Measurements from ENCODE around the gene PXDN.

The PXDN gene

GRCh38 chr2:1660656-1661640, 83.4 kb downstream of the PXDN start:
- ChIA-PET POLR2A (no interaction called here), CTCF (no interaction called here)
- H3K4me1 ChIP-seq (ENCODE audit: control insufficient read depth, insufficient read depth, low read length) = no peaks in the 10 kb centered on the region
- peaks cover 1 to 69% of the 10 kb centered on the region in 2 experiments; a peak in 2 of 3 replicates for H3K36me3 ChIP-seq (ENCODE audit: control insufficient read depth in 2 of 2, insufficient read depth in 1 of 2, low read length in 2 of 2)
- H3K4me3 ChIP-seq (ENCODE audit: low read depth, low read length) = no peak overlapping the region
- TF ChIP-seq ZNF585B (tag by site-specific recombination; IDR thresholded peaks at IDR 0.05) (no peak), ZNF341 (tag by site-specific recombination; IDR thresholded peaks at IDR 0.05; ENCODE audit: low read depth) (no peak), KLF8 (tag by site-specific recombination; IDR thresholded peaks at IDR 0.05) (no peak)
- H3K9me3 ChIP-seq (ENCODE audit: control insufficient read depth, insufficient read depth, low read depth, low read length) = no peaks in the 10 kb centered on the region
- H3K27ac ChIP-seq (ENCODE audit: extremely low read depth, low read depth, low read length) = no peak overlapping the region

DNA sequence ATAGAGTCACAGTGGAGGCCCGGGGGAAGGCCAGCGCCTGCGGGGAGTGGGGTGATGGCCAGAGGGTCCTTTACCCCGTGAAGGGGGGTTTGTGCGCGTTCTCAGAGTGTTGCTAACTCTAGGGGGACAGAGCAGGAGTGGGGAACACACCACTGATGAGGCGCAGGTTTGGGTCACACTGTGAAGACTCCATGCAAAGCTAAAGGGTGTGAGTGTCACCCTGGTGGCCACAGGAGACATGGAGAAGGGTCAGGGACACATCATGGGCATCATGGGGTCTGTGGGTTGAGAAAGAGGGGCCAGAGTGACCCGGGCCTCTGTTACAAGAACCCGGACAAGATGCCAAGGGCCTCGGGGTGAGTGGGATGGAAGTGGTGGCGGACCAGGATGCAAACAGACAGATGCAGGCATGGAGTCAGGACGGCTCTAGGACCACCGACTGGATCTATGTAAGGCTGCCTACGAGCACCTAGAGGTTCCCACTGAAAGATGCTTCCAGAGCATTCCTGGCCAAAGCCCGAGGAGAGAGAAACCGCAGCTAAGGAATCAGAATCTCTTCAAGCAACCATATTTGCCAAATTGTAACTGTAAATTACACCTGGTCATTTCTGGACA, 84.3 kb downstream of the PXDN start:
- POLR2A ChIA-PET = no interaction called here

More for the DNA sequence above, 84.3 kb downstream of the PXDN start:
- H3K4me1 ChIP-seq (ENCODE audit: control insufficient read depth, insufficient read depth, low read length) = no peaks in the 10 kb centered on the region
- H3K9me3 ChIP-seq (ENCODE audit: control insufficient read depth, insufficient read depth, low read depth, low read length) = no peaks in the 10 kb centered on the region
- TF ChIP-seq ZNF48 (tag by site-specific recombination; IDR thresholded peaks at IDR 0.05) (no peak), ZNF558 (tag by site-specific recombination; IDR thresholded peaks at IDR 0.05) (no peak), ZNF426 (tag by site-specific recombination; IDR thresholded peaks at IDR 0.05) (no peak), BCL11B (tag by site-specific recombination; IDR thresholded peaks at IDR 0.05; ENCODE audit: low read depth) (no peak), SETDB1 (IDR thresholded peaks at IDR 0.05; ENCODE audit: insufficient read length, low read length) (no peak), ZNF362 (tag by site-specific recombination; IDR thresholded peaks at IDR 0.05) (no peak), ZNF366 (tag by site-specific recombination; conservative IDR thresholded peaks at IDR 0.05) (no peak), ZNF585B (tag by site-specific recombination; IDR thresholded peaks at IDR 0.05) (no peak), KLF8 (tag by site-specific recombination; IDR thresholded peaks at IDR 0.05) (no peak), ZNF2 (tag by site-specific recombination; IDR thresholded peaks at IDR 0.05) (no peak), ZSCAN23 (tag by site-specific recombination; IDR thresholded peaks at IDR 0.05) (no peak), ZSCAN18 (tag by site-specific recombination; IDR thresholded peaks at IDR 0.05) (no peak), SP7 (tag by site-specific recombination; IDR thresholded peaks at IDR 0.05) (no peak), ZBTB26 (tag by site-specific recombination; optimal IDR thresholded peaks at IDR 0.05) (no peak), OVOL3 (tag by site-specific recombination; IDR thresholded peaks at IDR 0.05) (no peak), ZNF530 (tag by site-specific recombination; IDR thresholded peaks at IDR 0.05; ENCODE audit: low read depth) (no peak), REPIN1 (tag by site-specific recombination; IDR thresholded peaks at IDR 0.05; ENCODE audit: low read depth) (no peak), ZNF777 (tag by site-specific recombination; IDR thresholded peaks at IDR 0.05; ENCODE audit: borderline replicate concordance) (no peak)
- TF ChIP-seq, protein P1, sequence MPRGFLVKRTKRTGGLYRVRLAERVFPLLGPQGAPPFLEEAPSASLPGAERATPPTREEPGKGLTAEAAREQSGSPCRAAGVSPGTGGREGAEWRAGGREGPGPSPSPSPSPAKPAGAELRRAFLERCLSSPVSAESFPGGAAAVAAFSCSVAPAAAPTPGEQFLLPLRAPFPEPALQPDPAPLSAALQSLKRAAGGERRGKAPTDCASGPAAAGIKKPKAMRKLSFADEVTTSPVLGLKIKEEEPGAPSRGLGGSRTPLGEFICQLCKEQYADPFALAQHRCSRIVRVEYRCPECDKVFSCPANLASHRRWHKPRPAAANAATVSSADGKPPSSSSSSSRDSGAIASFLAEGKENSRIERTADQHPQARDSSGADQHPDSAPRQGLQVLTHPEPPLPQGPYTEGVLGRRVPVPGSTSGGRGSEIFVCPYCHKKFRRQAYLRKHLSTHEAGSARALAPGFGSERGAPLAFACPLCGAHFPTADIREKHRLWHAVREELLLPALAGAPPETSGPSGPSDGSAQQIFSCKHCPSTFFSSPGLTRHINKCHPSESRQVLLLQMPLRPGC (tag by site-specific recombination; IDR thresholded peaks at IDR 0.05) = no peak
- peaks cover 4 to 64% of the 10 kb centered on the region in 2 experiments; a peak in 2 of 3 replicates for H3K36me3 ChIP-seq (ENCODE audit: control insufficient read depth in 2 of 2, insufficient read depth in 1 of 2, low read length in 2 of 2)
- CTCF ChIA-PET = no interaction called here
- H3K27ac ChIP-seq (ENCODE audit: extremely low read depth, low read depth, low read length) = no peak overlapping the region
- no peak overlapping the region for H3K4me3 ChIP-seq (ENCODE audit: low read depth, low read length)

Measured in HEK293 (cell line).